ENCODE data around the gene RADIL. TPM values are rescaled to one million over a fixed set of nuclear protein-coding genes. Genes with fewer than 3 reads are reported as not detected.

RADIL gene
- total RNA-seq, 2 donors from 2014 or later, result 0.08 to 0.56 TPM

GRCh38 chr7:4754433-4755010 lies 129.0 kb downstream of the RADIL start:
- no peak overlapping the region for H3K27ac Mint-ChIP-seq

GRCh38 chr7:4753598-4754432 lies 129.7 kb downstream of the RADIL start:
- H3K4me1 Mint-ChIP-seq, result peaks cover 14% of the 10 kb centered on the region
- H3K4me3 Mint-ChIP-seq, result peak overlapping the region; percentile 35
- H3K27ac Mint-ChIP-seq, result peak overlapping the region; percentile 67
- H3K9me3 Mint-ChIP-seq, result no peaks in the 10 kb centered on the region
- peaks cover 51% of the 10 kb centered on the region for H3K36me3 Mint-ChIP-seq (ENCODE audit: low read depth)
- H3K27me3 Mint-ChIP-seq, result no peaks in the 10 kb centered on the region
- ATAC-seq (replicated peaks), result peak; percentile 98

More at GRCh38 chr7:4754433-4755010, 129.0 kb downstream of the RADIL start:
- no peaks in the 10 kb centered on the region for H3K9me3 Mint-ChIP-seq
- no peaks in the 10 kb centered on the region for H3K27me3 Mint-ChIP-seq
- peaks cover 10% of the 10 kb centered on the region for H3K4me1 Mint-ChIP-seq
- no peak for ATAC-seq (replicated peaks)
- peaks cover 48% of the 10 kb centered on the region for H3K36me3 Mint-ChIP-seq (ENCODE audit: low read depth)
- H3K4me3 Mint-ChIP-seq, result no peak overlapping the region

- no peak overlapping the region for H3K4me3 Mint-ChIP-seq
- no peak for ATAC-seq (replicated peaks)
- peaks cover 25% of the 10 kb centered on the region for H3K4me1 Mint-ChIP-seq
- H3K27ac Mint-ChIP-seq, result no peak overlapping the region
- peaks cover 44% of the 10 kb centered on the region for H3K36me3 Mint-ChIP-seq (ENCODE audit: low read depth)
- H3K9me3 Mint-ChIP-seq, result no peaks in the 10 kb centered on the region
- no peaks in the 10 kb centered on the region for H3K27me3 Mint-ChIP-seq
Measured at GRCh38 chr7:4751398-4751947, 132.0 kb downstream of the RADIL start.

DNA sequence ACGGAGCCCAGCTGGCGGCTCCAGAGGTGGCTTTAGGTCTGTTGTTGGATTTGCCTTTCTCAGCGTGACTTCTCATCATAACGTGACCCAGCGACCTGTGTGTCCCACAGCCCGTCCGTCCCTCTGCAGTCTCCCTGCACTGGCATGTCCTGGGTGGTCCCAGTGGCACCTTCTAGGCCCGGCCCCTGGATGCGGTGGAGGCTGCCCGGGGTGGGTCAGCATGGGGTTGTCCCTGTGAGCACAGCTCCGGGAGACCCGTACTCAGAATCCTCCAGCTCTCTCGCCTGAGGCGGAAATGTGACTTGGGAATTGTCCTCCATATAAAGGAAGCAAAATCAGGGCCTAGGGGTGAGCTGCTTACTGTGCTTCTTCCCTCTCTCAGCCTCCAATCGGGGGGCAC lies 133.7 kb downstream of the RADIL start:
- H3K27ac Mint-ChIP-seq, result no peak overlapping the region
- H3K27me3 Mint-ChIP-seq, result no peaks in the 10 kb centered on the region
- H3K4me1 Mint-ChIP-seq, result peaks cover 26% of the 10 kb centered on the region
- H3K4me3 Mint-ChIP-seq, result no peak overlapping the region
- no peak for ATAC-seq (replicated peaks)
- H3K36me3 Mint-ChIP-seq (ENCODE audit: low read depth), result peaks cover 40% of the 10 kb centered on the region
- no peaks in the 10 kb centered on the region for H3K9me3 Mint-ChIP-seq

DNA sequence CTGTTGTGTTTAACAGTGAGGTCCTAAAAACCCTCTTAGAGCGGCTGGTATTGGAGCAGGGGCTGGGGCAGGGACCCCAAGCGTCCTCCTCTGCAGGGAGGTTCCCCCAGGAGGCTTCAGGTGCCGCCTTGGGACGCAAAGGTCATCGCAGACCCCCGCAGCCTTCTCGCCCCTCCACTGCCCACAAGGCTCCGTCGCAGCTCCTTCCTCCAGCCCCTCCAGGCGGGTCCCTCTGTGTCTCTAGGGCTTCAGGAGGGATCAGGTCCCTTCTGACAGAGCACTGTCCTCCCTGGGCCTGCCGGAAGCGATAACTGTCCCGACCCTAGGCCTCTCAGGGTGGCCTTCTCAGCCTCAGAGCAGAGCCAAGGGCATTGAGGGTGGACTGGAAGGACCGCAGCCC lies 134.2 kb downstream of the RADIL start:
- ATAC-seq (replicated peaks), result no peak
- Mint-ChIP-seq H3K4me3 (peak overlapping the region; percentile 80), H3K4me1 (peaks cover 30% of the 10 kb centered on the region), H3K9me3 (no peaks in the 10 kb centered on the region), H3K27me3 (no peaks in the 10 kb centered on the region), H3K36me3 (ENCODE audit: low read depth) (peaks cover 38% of the 10 kb centered on the region), H3K27ac (peak overlapping the region; percentile 87)

Other genes starting within 250 kb of the RADIL start
- gene FOXK1, start 201.4 kb downstream of the RADIL start, total RNA-seq, result 10 to 100 TPM; 32.3 to 32.5 TPM
- 10 to 100 TPM; 38.7 to 51.9 TPM for gene AP5Z1, start 108.1 kb downstream of the RADIL start, total RNA-seq
- not detected for gene PAPOLB, start 21.7 kb downstream of the RADIL start, total RNA-seq
- not detected for gene MMD2, start 75.5 kb upstream of the RADIL start, total RNA-seq
- 10 to 100 TPM; 12.5 to 29.1 TPM for gene RBAK, start 162.1 kb upstream of the RADIL start, total RNA-seq